Left ventricle myocardium inferior (tissue), 1 donor: ENCODE data around the gene KXD1. TPM values are rescaled to one million over a fixed set of nuclear protein-coding genes. Genes with fewer than 3 reads are reported as not detected.
"Not testable (repeated sequence)": the region's sequence is repeated elsewhere in the genome, so short reads cannot be mapped to it uniquely, and the experiment has no call there.

Source experiments
- DNase-seq: peaks from one replicate; pipeline ENCODE4 v3.0.0-alpha.2; 2020
- H3K27ac ChIP-seq: fragments of 200-600 bp; replicated peaks from 2 replicates; pipeline ENCODE4 v1.8.0; 2021
- H3K27me3 ChIP-seq: fragments of 200-600 bp; 2 replicates; pipeline ENCODE4 v1.8.0; 2021; ENCODE audit warnings: low read depth
- H3K36me3 ChIP-seq: fragments of 200-600 bp; 2 replicates; pipeline ENCODE4 v1.8.0; 2021
- H3K4me1 ChIP-seq: fragments of 200-600 bp; 2 replicates; pipeline ENCODE4 v1.8.0; 2021
- H3K4me3 ChIP-seq: fragments of 200-600 bp; 2 replicates; pipeline ENCODE4 v1.8.0; 2021; ENCODE audit warnings: mild to moderate bottlenecking, moderate library complexity
- H3K9me3 ChIP-seq: fragments of 200-600 bp; replicated peaks from 2 replicates; pipeline ENCODE4 v1.8.0; 2021
- intact Hi-C: fragments of 100-400 bp; cut with micrococcal nuclease; formaldehyde crosslinking; loops from one replicate; pipeline ENCODE4 v1.11.0; 2022
- total RNA-seq: library from RNA; stranded (reverse); fragmentation: NEBNext Ultra II Directional; extraction: Animal tissue kit (Norgen Biotek cat#: 25700); gene quantifications from one replicate; pipeline ENCODE4 v1.2.1, GENCODE V29; 2021
- TF ChIP-seq, protein P1 (sequence below): fragments of 200-600 bp; IDR thresholded peaks from 2 replicates; pipeline ENCODE4 v1.8.0; 2021; ENCODE audit warnings: antibody characterized with exemption, mild to moderate bottlenecking, borderline replicate concordance
- donor health status: DM: no; HTN: yes; CAD: no; lungs with severe emphysema.

Gene KXD1
- total RNA-seq, 1 donor from 2014 or later: 52.0 TPM

DNA sequence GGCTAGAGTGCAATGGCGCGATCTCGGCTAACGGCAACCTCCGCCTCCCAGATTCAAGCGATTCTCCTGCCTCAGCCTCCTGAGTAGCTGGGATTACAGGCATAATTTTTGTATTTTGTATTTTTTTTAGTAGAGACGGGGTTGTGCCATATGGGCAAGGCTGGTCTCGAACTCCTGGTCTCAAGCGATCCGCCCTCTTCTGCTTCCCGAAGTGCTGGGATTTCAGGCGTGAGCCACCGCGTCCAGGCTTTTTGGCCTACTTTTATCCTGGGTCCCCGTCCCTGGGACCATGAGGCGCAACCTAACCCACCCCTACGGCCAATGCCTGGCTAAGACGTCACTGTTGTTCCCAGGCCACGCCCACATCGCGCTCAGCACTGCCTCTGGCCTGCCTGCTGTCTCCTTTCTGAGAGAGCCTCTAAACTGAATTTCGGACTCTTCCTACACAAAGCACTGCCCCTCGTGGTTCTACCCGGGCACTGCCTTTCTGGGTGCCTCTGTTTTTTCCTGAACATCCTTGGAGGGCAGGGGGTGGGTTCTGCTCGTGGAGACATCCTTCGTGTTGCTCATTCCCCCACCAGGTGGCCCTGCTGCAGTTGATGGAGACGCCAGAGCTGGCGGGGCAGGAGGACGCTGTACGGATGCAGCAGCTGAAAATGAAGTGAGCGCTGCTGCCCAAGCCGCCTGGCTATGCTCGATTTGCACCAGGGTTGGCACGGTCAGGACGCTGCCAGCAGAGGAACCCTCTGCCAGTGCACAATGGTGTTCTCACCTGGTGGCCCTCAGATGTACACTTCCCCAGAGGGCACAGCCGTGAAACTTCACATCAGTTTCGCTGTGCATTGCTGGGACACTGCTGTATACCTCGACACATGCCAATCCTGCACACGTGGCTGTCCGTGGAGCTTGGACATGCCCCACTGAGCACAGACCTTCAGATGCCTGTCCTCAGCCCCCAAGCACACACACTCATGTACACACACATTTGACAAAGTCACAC lies 32.9 kb downstream of the KXD1 start:
- intact Hi-C loops: loop anchor here (5.0 kb wide), 1 partner anchor 82 kb away; no protein-coding TSS in a partner anchor
- peaks cover 53% of the 10 kb centered on the region for H3K4me1 ChIP-seq

GRCh38 chr19:18591735-18592385 lies 34.2 kb downstream of the KXD1 start:
- H3K4me1 ChIP-seq: peaks cover 60% of the 10 kb centered on the region
- intact Hi-C loops: loop anchor here (5.0 kb wide), 1 partner anchor 80 kb away; no protein-coding TSS in a partner anchor

More for the DNA sequence above, 32.9 kb downstream of the KXD1 start:
- Histone ChIP-seq H3K27me3 (peaks cover 5% of the 10 kb centered on the region), H3K27ac (peak overlapping the region; percentile 97), H3K4me3 (peak overlapping the region; percentile 96), H3K36me3 (peaks cover 12% of the 10 kb centered on the region), H3K9me3 (no peaks in the 10 kb centered on the region)
- DNase-seq: no peak
- TF ChIP-seq, protein P1, sequence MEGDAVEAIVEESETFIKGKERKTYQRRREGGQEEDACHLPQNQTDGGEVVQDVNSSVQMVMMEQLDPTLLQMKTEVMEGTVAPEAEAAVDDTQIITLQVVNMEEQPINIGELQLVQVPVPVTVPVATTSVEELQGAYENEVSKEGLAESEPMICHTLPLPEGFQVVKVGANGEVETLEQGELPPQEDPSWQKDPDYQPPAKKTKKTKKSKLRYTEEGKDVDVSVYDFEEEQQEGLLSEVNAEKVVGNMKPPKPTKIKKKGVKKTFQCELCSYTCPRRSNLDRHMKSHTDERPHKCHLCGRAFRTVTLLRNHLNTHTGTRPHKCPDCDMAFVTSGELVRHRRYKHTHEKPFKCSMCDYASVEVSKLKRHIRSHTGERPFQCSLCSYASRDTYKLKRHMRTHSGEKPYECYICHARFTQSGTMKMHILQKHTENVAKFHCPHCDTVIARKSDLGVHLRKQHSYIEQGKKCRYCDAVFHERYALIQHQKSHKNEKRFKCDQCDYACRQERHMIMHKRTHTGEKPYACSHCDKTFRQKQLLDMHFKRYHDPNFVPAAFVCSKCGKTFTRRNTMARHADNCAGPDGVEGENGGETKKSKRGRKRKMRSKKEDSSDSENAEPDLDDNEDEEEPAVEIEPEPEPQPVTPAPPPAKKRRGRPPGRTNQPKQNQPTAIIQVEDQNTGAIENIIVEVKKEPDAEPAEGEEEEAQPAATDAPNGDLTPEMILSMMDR: no peak

DNA sequence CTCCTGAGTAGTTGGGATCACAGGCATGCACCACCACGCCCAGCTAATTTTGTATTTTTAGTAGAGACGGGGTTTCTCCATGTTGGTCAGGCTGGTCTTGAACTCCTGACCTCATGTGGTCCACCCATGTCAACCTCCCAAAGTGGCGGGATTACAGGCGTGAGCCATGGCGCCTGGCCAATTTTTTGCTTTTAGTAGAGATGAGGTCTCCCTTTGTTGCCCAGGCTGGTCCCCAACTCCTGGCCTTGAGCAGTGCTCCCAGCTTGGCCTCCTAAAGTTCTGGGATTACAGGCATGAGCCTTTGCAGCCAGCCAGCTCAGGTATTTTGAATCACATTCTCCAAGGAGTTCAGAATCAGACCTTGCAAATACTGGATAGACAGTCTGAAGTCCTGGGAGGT lies 35.1 kb downstream of the KXD1 start:
- intact Hi-C loops: loop anchor here (5.0 kb wide), 1 partner anchor 80 kb away; no protein-coding TSS in a partner anchor
- H3K27ac ChIP-seq, H3K4me3 ChIP-seq, DNase-seq, H3K9me3 ChIP-seq: not testable (repeated sequence)
- peaks cover 60% of the 10 kb centered on the region for H3K4me1 ChIP-seq
- H3K27me3 ChIP-seq: peaks cover 25% of the 10 kb centered on the region
- peaks cover 12% of the 10 kb centered on the region for H3K36me3 ChIP-seq

More at GRCh38 chr19:18591735-18592385, 34.2 kb downstream of the KXD1 start:
- DNase-seq: no peak
- no peaks in the 10 kb centered on the region for H3K9me3 ChIP-seq
- H3K4me3 ChIP-seq: no peak overlapping the region
- H3K27ac ChIP-seq: no peak overlapping the region
- peaks cover 18% of the 10 kb centered on the region for H3K27me3 ChIP-seq
- TF ChIP-seq, protein P1: no peak
- H3K36me3 ChIP-seq: peaks cover 12% of the 10 kb centered on the region

GRCh38 chr19:18593367-18594095 lies 35.9 kb downstream of the KXD1 start:
- Histone ChIP-seq H3K27ac (peak overlapping the region; percentile 51), H3K36me3 (peaks cover 12% of the 10 kb centered on the region), H3K4me1 (peaks cover 52% of the 10 kb centered on the region), H3K27me3 (peaks cover 33% of the 10 kb centered on the region), H3K4me3 (peak overlapping the region; percentile 60), H3K9me3 (no peaks in the 10 kb centered on the region)
- intact Hi-C loops: loop anchor here (5.0 kb wide), 1 partner anchor 79 kb away; no protein-coding TSS in a partner anchor
- TF ChIP-seq, protein P1: no peak
- DNase-seq: no peak

DNA sequence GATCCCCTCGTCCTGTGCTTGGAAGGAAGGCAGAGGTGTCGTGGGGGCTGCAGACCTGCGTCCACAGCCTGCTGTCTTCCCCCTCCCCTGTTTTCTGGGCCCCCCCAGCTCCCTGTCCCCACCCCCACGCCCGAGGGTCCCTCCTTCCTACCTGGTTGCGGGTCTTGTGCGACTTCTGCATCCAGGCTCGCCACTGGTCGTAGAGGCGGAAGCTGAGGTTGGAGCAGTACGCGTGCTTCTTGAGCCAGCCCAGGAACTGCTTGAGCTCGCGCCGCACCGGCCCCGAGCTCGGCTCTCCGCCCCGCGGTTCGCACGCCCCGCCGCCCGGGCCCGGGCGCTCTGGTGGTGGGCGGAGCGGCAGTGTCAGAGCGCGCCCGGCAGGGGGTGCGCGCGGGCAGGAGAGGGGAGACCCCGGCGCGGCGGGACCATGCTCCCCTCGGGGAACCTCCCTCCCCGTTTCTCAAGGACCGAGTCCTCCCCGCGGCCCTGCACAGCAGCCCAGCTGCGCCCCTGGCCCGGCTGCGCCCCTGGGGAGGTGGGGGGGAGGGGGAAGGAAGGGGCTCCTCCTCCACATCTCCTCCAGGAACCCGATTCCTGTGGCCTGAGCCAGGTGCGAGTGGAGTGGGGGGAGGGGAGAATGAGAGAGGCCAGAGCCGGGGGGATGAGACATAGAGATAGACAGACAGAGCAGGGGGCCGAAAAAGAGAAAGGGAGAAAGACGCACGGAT lies 36.6 kb downstream of the KXD1 start:
- H3K27me3 ChIP-seq: peaks cover 41% of the 10 kb centered on the region
- peak overlapping the region; percentile 51 for H3K27ac ChIP-seq
- intact Hi-C loops: loop anchor here (5.0 kb wide), 1 partner anchor 78 kb away; no protein-coding TSS in a partner anchor
- H3K4me3 ChIP-seq: peak overlapping the region; percentile 60
- no peaks in the 10 kb centered on the region for H3K9me3 ChIP-seq
- TF ChIP-seq, protein P1: peak; percentile 93
- DNase-seq: peak; percentile 73
- peaks cover 12% of the 10 kb centered on the region for H3K36me3 ChIP-seq
- peaks cover 45% of the 10 kb centered on the region for H3K4me1 ChIP-seq
